Astrocyte (in vitro differentiated cells and primary cell): ENCODE data around the gene FAM107B. TPM values are rescaled to one million over a fixed set of nuclear protein-coding genes. Genes with fewer than 3 reads are reported as not detected.

Experiments
- DNase-seq: peaks from one replicate; pipeline ENCODE4 v3.0.0-alpha.2; 2010; ENCODE audit warnings: low read depth
- FAIRE-seq: peaks from 2 replicates; lab custom pipeline; 2011; peaks lifted over from hg19 to GRCh38; lab: Jason Lieb, UNC
- H2AFZ ChIP-seq: 2 replicates; pipeline ENCODE4 v1.6.0; 2012; ENCODE audit warnings: low read depth, low read length, inconsistent platforms
- H3K27ac ChIP-seq: 2 replicates; pipeline ENCODE4 v1.5.1; 2011; ENCODE audit warnings: low read depth, low read length, inconsistent platforms
- H3K27me3 ChIP-seq: 2 replicates; pipeline ENCODE4 v1.6.0; 2011; ENCODE audit warnings: low read length, inconsistent platforms; ENCODE audit not compliant: insufficient read depth
- H3K36me3 ChIP-seq: 2 replicates; pipeline ENCODE4 v1.5.1; 2011; ENCODE audit warnings: low read length, inconsistent platforms; ENCODE audit not compliant: insufficient read depth
- H3K4me1 ChIP-seq: 2 replicates; pipeline ENCODE4 v1.5.1; 2011; ENCODE audit warnings: low read length, inconsistent platforms; ENCODE audit not compliant: insufficient read depth
- H3K4me2 ChIP-seq: 2 replicates; pipeline ENCODE4 v1.6.0; 2012; ENCODE audit warnings: low read length, inconsistent platforms
- H3K4me3 ChIP-seq: 2 replicates; pipeline ENCODE4 v1.5.1; 2011; ENCODE audit warnings: low read depth, mild to moderate bottlenecking, low read length, inconsistent platforms; ENCODE audit not compliant: insufficient read depth
- H3K79me2 ChIP-seq: 2 replicates; pipeline ENCODE4 v1.6.0; 2012; ENCODE audit warnings: mild to moderate bottlenecking, low read length, inconsistent platforms; ENCODE audit not compliant: insufficient read depth
- H3K9ac ChIP-seq: 2 replicates; pipeline ENCODE4 v1.6.0; 2012; ENCODE audit warnings: mild to moderate bottlenecking, low read length, inconsistent platforms
- H3K9me3 ChIP-seq: 2 replicates; pipeline ENCODE4 v1.5.1; 2012; ENCODE audit warnings: low read depth, mild to moderate bottlenecking, low read length, inconsistent platforms; ENCODE audit not compliant: insufficient read depth
- H4K20me1 ChIP-seq: 2 replicates; pipeline ENCODE4 v1.6.0; 2012; ENCODE audit warnings: low read length, inconsistent platforms; ENCODE audit not compliant: insufficient read depth
- H3K27ac Mint-ChIP-seq: one replicate; pipeline ENCODE4 v1.8.0; 2021; ENCODE audit warnings: mild to moderate bottlenecking, mixed read lengths; ENCODE audit not compliant: unreplicated experiment
- H3K27me3 Mint-ChIP-seq: one replicate; pipeline ENCODE4 v1.8.0; 2021; ENCODE audit warnings: low read depth, mixed read lengths; ENCODE audit not compliant: unreplicated experiment
- H3K36me3 Mint-ChIP-seq: one replicate; pipeline ENCODE4 v1.8.0; 2021; ENCODE audit warnings: low read depth, mixed read lengths; ENCODE audit not compliant: unreplicated experiment
- H3K4me1 Mint-ChIP-seq: one replicate; pipeline ENCODE4 v1.8.0; 2021; ENCODE audit warnings: low read depth, mixed read lengths; ENCODE audit not compliant: unreplicated experiment
- H3K4me3 Mint-ChIP-seq: one replicate; pipeline ENCODE4 v1.8.0; 2021; ENCODE audit warnings: mild to moderate bottlenecking, moderate library complexity, mixed read lengths; ENCODE audit not compliant: unreplicated experiment
- H3K9me3 Mint-ChIP-seq: one replicate; pipeline ENCODE4 v1.8.0; 2021; ENCODE audit warnings: mild to moderate bottlenecking, mixed read lengths; ENCODE audit not compliant: unreplicated experiment
- CTCF ChIP-seq: IDR thresholded peaks from 2 replicates; pipeline ENCODE4 v1.5.1; 2011; ENCODE audit warnings: low read depth, mild to moderate bottlenecking, inconsistent platforms, low read length, moderate library complexity; ENCODE audit not compliant: insufficient read depth
- EZH2 ChIP-seq: IDR thresholded peaks from 2 replicates; pipeline ENCODE4 v1.6.1; 2012; ENCODE audit warnings: mild to moderate bottlenecking, low read length, inconsistent platforms; ENCODE audit not compliant: insufficient read depth
- total RNA-seq: library from RNA; stranded (reverse); gene quantifications from 2 replicates; pipeline ENCODE4 v1.2.1, GENCODE V29; 2021

The FAM107B gene
- total RNA-seq, 1 donor from 2014 or later: 36.0 TPM

- no peaks in the 10 kb centered on the region for H3K79me2 ChIP-seq
- H3K9ac ChIP-seq: no peak overlapping the region
- Mint-ChIP-seq H3K27me3 (no peaks in the 10 kb centered on the region), H3K27ac (no peak overlapping the region), H3K36me3 (no peaks in the 10 kb centered on the region), H3K4me1 (peaks cover 27% of the 10 kb centered on the region), H3K9me3 (no peaks in the 10 kb centered on the region), H3K4me3 (peak overlapping the region; percentile 47)
- DNase-seq (no peak), FAIRE-seq (no peak)
- peaks cover 8% of the 10 kb centered on the region for H3K4me1 ChIP-seq
- no peaks in the 10 kb centered on the region for H3K9me3 ChIP-seq
- no peak overlapping the region for H3K4me3 ChIP-seq
- H3K4me2 ChIP-seq: no peak overlapping the region
- H2AFZ ChIP-seq: no peak overlapping the region
- H3K27ac ChIP-seq: no peak overlapping the region
- H3K36me3 ChIP-seq: no peaks in the 10 kb centered on the region
- H4K20me1 ChIP-seq: no peaks in the 10 kb centered on the region
- TF ChIP-seq CTCF (no peak), EZH2 (no peak)
- H3K27me3 ChIP-seq: no peaks in the 10 kb centered on the region
Measured at GRCh38 chr10:14649739-14650138, 125.0 kb downstream of the FAM107B start.

- no peak overlapping the region for H3K27ac Mint-ChIP-seq
Measured at GRCh38 chr10:14648946-14649345, 125.8 kb downstream of the FAM107B start.

More at GRCh38 chr10:14648946-14649345, 125.8 kb downstream of the FAM107B start:
- Mint-ChIP-seq H3K36me3 (no peaks in the 10 kb centered on the region), H3K4me1 (peaks cover 19% of the 10 kb centered on the region), H3K27me3 (no peaks in the 10 kb centered on the region), H3K9me3 (no peaks in the 10 kb centered on the region), H3K4me3 (no peak overlapping the region)
- H3K9ac ChIP-seq: no peak overlapping the region
- no peaks in the 10 kb centered on the region for H4K20me1 ChIP-seq
- peaks cover 8% of the 10 kb centered on the region for H3K4me1 ChIP-seq
- no peak overlapping the region for H2AFZ ChIP-seq
- no peak overlapping the region for H3K4me2 ChIP-seq
- no peak for FAIRE-seq
- no peaks in the 10 kb centered on the region for H3K36me3 ChIP-seq
- no peaks in the 10 kb centered on the region for H3K9me3 ChIP-seq
- H3K27ac ChIP-seq: no peak overlapping the region
- H3K4me3 ChIP-seq: no peak overlapping the region
- TF ChIP-seq EZH2 (no peak), CTCF (no peak)
- no peak for DNase-seq
- H3K27me3 ChIP-seq: no peaks in the 10 kb centered on the region
- no peaks in the 10 kb centered on the region for H3K79me2 ChIP-seq
